ENCODE data around the gene GADD45A.

The GADD45A gene

DNA sequence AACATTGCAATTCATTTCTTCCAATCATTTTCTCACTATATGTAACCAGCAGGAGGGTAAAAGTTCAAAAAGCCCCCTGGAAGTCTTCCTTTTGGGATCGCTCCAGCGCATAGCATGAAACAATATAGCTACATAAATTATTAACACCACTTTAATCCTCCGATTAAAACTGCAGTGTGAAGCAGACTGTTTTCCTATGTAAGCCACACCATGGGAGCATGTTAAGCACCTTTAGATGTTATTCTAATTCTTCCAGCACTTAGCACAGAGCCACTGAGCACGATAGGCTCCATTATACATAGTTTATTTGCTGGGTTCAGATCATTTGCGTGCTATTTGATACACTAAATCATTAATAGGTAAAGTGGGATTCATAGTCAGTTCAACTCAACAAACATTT is 18.4 kb upstream of the GADD45A start:
- FAIRE-seq (peak; percentile 32), DNase-seq (ENCODE audit: insufficient read length, low spot score) (no peak)
- TF ChIP-seq, protein P1, sequence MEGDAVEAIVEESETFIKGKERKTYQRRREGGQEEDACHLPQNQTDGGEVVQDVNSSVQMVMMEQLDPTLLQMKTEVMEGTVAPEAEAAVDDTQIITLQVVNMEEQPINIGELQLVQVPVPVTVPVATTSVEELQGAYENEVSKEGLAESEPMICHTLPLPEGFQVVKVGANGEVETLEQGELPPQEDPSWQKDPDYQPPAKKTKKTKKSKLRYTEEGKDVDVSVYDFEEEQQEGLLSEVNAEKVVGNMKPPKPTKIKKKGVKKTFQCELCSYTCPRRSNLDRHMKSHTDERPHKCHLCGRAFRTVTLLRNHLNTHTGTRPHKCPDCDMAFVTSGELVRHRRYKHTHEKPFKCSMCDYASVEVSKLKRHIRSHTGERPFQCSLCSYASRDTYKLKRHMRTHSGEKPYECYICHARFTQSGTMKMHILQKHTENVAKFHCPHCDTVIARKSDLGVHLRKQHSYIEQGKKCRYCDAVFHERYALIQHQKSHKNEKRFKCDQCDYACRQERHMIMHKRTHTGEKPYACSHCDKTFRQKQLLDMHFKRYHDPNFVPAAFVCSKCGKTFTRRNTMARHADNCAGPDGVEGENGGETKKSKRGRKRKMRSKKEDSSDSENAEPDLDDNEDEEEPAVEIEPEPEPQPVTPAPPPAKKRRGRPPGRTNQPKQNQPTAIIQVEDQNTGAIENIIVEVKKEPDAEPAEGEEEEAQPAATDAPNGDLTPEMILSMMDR (IDR thresholded peaks at IDR 0.05; ENCODE audit: insufficient read depth, missing control alignments), result no peak

DNA sequence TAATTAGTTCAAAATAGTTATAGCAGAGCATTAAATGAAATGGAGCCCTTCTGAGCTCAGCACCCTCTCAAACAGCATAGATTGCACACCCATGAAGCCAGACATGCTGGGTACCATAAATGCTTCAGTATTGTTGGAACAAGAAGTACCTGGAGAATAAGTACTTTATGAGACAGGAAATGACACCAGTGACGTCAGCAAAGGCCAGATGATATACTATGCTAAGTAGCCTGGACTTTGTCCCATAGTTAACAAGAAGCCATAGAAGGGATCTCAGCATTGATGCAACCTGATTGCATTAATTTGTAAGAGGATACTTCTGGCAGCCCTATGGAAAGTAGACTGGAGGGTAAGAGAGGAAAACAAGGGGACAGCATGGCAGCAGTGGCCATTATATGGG is 16.3 kb upstream of the GADD45A start:
- TF ChIP-seq, protein P1 (IDR thresholded peaks at IDR 0.05; ENCODE audit: insufficient read depth, missing control alignments), result no peak
- FAIRE-seq (no peak), DNase-seq (ENCODE audit: insufficient read length, low spot score) (no peak)

DNA sequence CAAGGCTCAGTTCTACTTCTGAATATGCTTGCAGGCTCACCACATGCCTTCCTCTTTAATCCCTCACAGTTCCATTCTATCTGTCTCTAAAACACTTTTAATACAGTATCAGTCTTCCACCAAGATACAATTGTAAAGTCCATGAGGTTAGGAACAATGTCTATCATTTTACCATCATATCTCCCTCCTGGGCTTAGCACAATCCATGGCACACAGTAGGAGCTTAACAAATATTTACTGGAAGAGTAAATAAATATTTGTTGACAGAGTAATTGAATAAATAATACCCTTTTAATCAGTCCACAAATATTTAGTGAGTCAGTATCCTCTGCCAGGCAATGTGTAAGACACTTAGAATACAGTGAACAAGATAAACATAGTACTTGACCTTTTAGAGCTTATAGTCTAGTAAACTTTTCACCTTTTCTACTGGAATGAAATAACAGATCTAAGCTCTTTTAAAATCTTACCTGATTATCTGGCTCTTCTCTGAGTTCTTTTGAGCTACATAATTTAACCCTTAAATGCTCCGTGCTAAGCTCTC is 12.7 kb upstream of the GADD45A start:
- TF ChIP-seq, protein P1 (IDR thresholded peaks at IDR 0.05; ENCODE audit: insufficient read depth, missing control alignments), result no peak
- DNase-seq (ENCODE audit: insufficient read length, low spot score), result no peak
- no peak for FAIRE-seq

DNA sequence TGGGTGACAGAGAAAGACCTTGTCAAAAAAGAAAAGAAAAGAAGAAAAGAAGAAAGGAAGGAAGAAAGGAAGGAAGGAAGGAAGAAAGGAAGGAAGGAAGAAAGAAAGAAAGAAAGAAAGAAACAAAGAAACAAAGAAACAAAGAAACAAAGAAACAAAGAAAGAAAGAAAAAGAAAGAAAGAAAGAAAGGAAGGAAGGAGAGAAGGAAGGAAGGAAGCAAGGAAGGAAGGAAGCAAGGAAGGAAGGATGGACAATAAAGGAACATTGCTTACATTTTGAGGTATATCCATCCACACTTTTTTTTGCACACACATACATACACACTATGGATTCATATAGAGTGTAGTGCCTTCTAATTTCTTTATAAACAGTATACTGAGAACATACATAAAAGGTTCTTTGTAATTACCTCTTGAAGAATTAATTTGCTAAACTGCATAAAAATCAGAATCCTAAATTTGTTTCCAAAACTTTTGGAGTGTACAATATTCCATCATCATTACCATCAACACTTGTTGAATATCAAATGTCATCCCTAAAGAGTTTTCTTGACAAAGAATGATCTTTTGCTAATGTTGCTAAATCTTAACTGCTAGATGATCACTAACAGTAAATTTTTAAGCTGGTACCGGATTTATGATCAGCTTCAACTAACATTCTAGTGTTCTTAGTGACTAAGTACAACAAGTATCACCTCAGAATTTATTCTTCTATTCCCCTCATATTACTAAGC is 11.4 kb upstream of the GADD45A start:
- DNase-seq (ENCODE audit: insufficient read length, low spot score), result no peak
- TF ChIP-seq, protein P1 (IDR thresholded peaks at IDR 0.05; ENCODE audit: insufficient read depth, missing control alignments), result no peak

DNA sequence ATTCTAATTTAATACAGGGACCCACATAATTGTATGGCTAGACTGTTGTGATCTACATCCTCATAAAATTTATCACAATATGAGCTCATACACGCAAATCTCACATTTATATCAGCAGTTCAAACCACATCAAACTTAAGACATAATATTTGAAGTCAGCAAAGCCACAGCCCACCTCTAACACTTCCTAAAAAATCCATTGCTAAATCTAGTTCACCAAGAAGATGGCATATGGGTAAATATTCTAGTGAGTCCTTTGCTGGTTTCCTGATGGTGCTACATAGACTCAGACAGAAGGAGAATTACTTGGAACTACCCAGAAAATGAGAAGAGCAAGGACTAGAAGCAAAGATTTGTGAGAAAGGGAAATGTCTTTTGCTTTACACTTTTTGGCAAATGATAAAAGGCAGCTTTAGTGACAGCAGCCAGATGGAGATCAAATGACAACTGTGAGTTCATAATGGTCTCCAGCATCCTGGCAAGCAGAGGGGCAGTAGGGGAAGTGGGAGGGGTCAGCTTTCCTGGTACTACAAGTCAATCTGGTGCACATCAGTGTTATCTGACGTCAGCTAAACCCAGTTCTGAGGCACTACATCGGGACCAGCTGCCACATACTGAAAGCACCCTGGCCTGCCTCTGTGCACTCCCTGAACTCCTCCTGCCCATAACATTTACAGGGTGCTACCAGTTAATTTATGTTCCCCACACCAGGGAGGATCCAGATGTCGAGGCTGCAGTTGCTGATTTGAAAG is 10.6 kb upstream of the GADD45A start:
- DNase-seq (ENCODE audit: insufficient read length, low spot score), result no peak
- FAIRE-seq, result no peak
- TF ChIP-seq, protein P1 (IDR thresholded peaks at IDR 0.05; ENCODE audit: insufficient read depth, missing control alignments), result no peak

More for the DNA sequence above, 11.4 kb upstream of the GADD45A start:
- no peak for FAIRE-seq

DNA sequence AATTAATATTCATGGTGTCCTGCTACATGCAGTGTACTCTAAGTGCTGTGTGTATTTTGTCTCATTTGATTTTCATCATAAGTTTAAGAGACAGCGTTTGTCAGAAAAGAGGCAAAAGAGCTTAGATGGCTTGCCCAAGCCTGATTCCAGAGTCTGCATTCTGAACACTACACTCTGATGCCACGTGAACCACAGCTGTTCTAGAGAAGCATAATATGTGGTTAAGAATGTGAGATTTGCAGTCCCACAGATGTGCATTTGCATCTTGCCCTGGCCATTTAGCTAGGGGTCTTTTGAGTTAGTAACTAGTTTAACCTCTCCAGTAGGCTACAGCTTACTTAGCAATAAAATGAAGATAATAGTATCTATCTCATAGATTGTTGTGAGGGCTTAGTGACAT is 9.2 kb upstream of the GADD45A start:
- no peak for DNase-seq (ENCODE audit: insufficient read length, low spot score)
- no peak for FAIRE-seq
- TF ChIP-seq, protein P1 (IDR thresholded peaks at IDR 0.05; ENCODE audit: insufficient read depth, missing control alignments), result no peak

All from D721Med (cell line).